ENCODE data around the gene NHSL2. TPM values are rescaled to one million over a fixed set of nuclear protein-coding genes. Genes with fewer than 3 reads are reported as not detected.

NHSL2 gene
- total RNA-seq, 1 donor from 2014 or later = 57.6 TPM

DNA sequence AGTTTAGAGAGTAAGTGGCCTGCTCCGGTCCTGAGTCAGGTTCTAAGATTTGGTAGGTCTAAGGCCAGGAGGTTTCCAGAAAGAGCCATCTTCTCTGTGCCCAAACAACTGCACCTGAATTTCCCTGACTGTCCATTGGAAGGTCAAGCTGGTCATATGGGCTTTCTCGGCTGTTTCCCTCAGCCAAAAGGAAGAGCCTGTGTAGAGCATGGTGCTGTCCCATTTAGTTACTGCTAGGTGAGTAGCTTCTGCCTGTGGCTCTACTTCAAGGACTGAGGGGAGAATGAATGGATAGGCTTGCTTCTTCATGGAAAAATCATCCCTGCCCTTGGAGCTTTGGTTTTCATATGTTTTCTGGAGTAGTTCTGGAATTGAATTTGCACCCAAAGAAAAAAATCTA, 33.7 kb downstream of the NHSL2 start:
- H3K27ac Mint-ChIP-seq (ENCODE audit: unreplicated experiment) = no peak overlapping the region
- H3K4me3 Mint-ChIP-seq (ENCODE audit: unreplicated experiment) = no peak overlapping the region
- no peaks in the 10 kb centered on the region for H3K9me3 Mint-ChIP-seq (ENCODE audit: unreplicated experiment)
- peaks cover 6% of the 10 kb centered on the region for H3K27me3 Mint-ChIP-seq (ENCODE audit: unreplicated experiment)
- DNase-seq (ENCODE audit: low spot score) = no peak
- H3K36me3 Mint-ChIP-seq (ENCODE audit: low read depth, unreplicated experiment) = no peaks in the 10 kb centered on the region
- TF ChIP-seq, protein P1, sequence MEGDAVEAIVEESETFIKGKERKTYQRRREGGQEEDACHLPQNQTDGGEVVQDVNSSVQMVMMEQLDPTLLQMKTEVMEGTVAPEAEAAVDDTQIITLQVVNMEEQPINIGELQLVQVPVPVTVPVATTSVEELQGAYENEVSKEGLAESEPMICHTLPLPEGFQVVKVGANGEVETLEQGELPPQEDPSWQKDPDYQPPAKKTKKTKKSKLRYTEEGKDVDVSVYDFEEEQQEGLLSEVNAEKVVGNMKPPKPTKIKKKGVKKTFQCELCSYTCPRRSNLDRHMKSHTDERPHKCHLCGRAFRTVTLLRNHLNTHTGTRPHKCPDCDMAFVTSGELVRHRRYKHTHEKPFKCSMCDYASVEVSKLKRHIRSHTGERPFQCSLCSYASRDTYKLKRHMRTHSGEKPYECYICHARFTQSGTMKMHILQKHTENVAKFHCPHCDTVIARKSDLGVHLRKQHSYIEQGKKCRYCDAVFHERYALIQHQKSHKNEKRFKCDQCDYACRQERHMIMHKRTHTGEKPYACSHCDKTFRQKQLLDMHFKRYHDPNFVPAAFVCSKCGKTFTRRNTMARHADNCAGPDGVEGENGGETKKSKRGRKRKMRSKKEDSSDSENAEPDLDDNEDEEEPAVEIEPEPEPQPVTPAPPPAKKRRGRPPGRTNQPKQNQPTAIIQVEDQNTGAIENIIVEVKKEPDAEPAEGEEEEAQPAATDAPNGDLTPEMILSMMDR (IDR thresholded peaks at IDR 0.05; ENCODE audit: unreplicated experiment) = no peak
- peaks cover 21% of the 10 kb centered on the region for H3K4me1 Mint-ChIP-seq (ENCODE audit: unreplicated experiment)

DNA sequence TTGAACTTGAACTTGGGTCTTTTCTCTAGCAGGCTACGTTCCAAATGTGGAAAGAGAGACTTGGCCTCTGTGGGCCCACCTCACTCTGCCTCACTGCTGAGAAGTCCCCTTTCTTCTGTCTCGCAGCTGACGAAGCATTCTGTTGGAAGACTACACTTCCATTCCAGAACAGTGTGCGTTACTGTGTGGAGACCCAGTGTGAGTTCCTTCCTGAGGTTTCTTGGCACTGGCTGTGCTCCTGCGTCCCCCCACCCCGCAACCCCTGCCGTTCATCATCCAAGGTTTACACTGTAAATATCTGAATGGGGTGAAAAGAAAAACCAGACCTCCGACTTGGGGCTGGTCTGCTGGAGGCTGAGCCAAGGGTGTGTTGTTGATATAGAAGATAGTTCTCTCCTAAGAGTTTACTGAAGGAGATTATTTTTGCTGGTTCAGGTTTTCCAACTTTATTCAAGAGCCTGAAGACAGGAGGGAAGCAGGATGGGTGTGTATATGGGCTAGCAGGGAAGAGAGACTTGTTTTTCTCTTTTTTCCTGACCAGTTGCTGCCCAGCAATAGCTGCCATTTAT, 34.7 kb downstream of the NHSL2 start:
- H3K4me1 Mint-ChIP-seq (ENCODE audit: unreplicated experiment) = peaks cover 21% of the 10 kb centered on the region
- TF ChIP-seq, protein P1 (IDR thresholded peaks at IDR 0.05; ENCODE audit: unreplicated experiment) = no peak
- peaks cover 6% of the 10 kb centered on the region for H3K27me3 Mint-ChIP-seq (ENCODE audit: unreplicated experiment)
- H3K27ac Mint-ChIP-seq (ENCODE audit: unreplicated experiment) = no peak overlapping the region
- no peaks in the 10 kb centered on the region for H3K9me3 Mint-ChIP-seq (ENCODE audit: unreplicated experiment)
- no peak overlapping the region for H3K4me3 Mint-ChIP-seq (ENCODE audit: unreplicated experiment)
- no peaks in the 10 kb centered on the region for H3K36me3 Mint-ChIP-seq (ENCODE audit: low read depth, unreplicated experiment)
- no peak for DNase-seq (ENCODE audit: low spot score)

DNA sequence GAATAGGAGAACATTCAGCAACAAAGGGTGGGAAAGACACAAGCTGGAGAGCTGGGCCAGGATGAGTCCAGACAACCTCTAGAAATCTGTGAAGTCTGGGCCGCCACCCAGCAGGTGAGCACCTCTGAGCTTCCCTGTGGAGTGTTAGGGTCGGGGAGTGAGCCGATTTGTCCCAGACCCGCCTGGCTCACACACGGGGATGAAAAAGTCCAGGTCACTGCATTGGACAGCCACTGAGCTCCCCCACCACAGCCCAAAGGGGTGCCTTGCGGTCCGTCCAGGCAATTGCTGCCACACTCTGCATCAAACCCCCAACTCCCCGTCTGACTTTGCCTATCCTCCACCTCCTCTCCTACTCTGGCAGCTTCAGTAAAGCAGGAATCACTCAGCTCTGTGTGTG, 38.7 kb downstream of the NHSL2 start:
- Mint-ChIP-seq H3K9me3 (ENCODE audit: unreplicated experiment) (no peaks in the 10 kb centered on the region), H3K4me1 (ENCODE audit: unreplicated experiment) (peaks cover 22% of the 10 kb centered on the region)

DNA sequence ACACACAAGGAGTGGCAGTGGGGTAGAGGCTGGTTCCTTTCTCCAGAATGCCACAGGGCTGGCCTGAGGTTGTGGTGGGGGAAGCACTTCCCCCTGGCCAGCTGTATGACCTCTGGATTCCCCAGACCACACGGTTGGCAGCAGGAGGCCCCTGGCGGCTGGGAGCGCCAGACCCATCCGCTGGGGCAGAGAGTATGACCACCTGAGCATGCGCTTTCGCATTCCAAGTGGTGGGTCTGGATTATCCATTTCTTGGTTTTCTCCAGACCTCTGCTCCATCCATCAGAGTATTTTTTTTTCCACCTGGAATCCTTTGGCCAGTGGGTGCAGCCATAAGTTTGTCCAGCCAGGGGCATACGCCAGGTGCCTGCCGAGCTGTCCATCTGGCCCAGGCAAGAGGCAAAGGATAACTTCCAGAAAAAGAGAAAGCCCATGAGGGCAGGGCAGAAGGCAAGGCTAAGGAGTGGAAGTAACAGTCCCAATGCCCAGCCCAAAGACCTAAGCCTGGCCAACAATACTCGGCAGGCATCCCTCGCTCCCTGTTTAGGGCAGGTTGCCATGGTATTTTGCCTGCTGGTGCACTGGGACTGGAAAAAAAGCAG, 39.3 kb downstream of the NHSL2 start:
- H3K4me3 Mint-ChIP-seq (ENCODE audit: unreplicated experiment) = no peak overlapping the region
- TF ChIP-seq, protein P1 (IDR thresholded peaks at IDR 0.05; ENCODE audit: unreplicated experiment) = no peak
- H3K4me1 Mint-ChIP-seq (ENCODE audit: unreplicated experiment) = peaks cover 28% of the 10 kb centered on the region
- H3K27me3 Mint-ChIP-seq (ENCODE audit: unreplicated experiment) = peaks cover 2% of the 10 kb centered on the region
- H3K9me3 Mint-ChIP-seq (ENCODE audit: unreplicated experiment) = no peaks in the 10 kb centered on the region
- H3K36me3 Mint-ChIP-seq (ENCODE audit: low read depth, unreplicated experiment) = no peaks in the 10 kb centered on the region
- no peak for DNase-seq (ENCODE audit: low spot score)
- H3K27ac Mint-ChIP-seq (ENCODE audit: unreplicated experiment) = no peak overlapping the region

More for the DNA sequence above, 38.7 kb downstream of the NHSL2 start:
- no peak for DNase-seq (ENCODE audit: low spot score)
- Mint-ChIP-seq H3K36me3 (ENCODE audit: low read depth, unreplicated experiment) (no peaks in the 10 kb centered on the region), H3K27me3 (ENCODE audit: unreplicated experiment) (peaks cover 4% of the 10 kb centered on the region), H3K4me3 (ENCODE audit: unreplicated experiment) (no peak overlapping the region), H3K27ac (ENCODE audit: unreplicated experiment) (no peak overlapping the region)
- TF ChIP-seq, protein P1 (IDR thresholded peaks at IDR 0.05; ENCODE audit: unreplicated experiment) = no peak

DNA sequence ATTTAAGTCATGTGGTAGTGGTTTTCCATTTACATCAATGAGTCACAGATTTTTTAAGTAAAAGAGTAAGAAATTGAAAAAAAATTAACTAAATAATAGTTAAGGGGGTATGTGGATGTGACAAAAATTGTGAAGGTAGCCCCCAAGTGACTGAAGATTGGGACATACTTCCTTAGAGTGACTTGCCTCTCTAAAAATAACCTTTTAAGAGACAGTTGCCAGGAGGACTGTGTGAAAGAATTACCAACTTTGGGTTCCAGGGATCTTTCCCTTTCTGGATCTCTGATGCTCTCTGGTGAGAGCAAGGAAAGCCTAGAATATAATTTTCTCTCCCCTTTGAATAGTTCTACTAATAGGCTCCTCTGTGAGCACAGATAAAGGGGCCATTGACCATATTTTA, 42.7 kb downstream of the NHSL2 start:
- TF ChIP-seq, protein P1 (IDR thresholded peaks at IDR 0.05; ENCODE audit: unreplicated experiment) = no peak
- H3K36me3 Mint-ChIP-seq (ENCODE audit: low read depth, unreplicated experiment) = peaks cover 4% of the 10 kb centered on the region
- DNase-seq (ENCODE audit: low spot score) = no peak
- no peak overlapping the region for H3K27ac Mint-ChIP-seq (ENCODE audit: unreplicated experiment)
- H3K9me3 Mint-ChIP-seq (ENCODE audit: unreplicated experiment) = no peaks in the 10 kb centered on the region
- H3K27me3 Mint-ChIP-seq (ENCODE audit: unreplicated experiment) = no peaks in the 10 kb centered on the region
- H3K4me3 Mint-ChIP-seq (ENCODE audit: unreplicated experiment) = no peak overlapping the region
- peaks cover 36% of the 10 kb centered on the region for H3K4me1 Mint-ChIP-seq (ENCODE audit: unreplicated experiment)

Data from endothelial cell (in vitro differentiated cells).